Smooth muscle cell of the pulmonary artery (primary cell): Measurements from ENCODE around the gene PSMD10. TPM values are rescaled to one million over a fixed set of nuclear protein-coding genes. Genes with fewer than 3 reads are reported as not detected.

ENCODE experiments used
- total RNA-seq: library from RNA; depleted of rRNA; stranded (reverse); fragments of >200 nt; gene quantifications from 2 replicates; pipeline ENCODE4 v1.2.3, GENCODE V29; 2014

PSMD10 gene, protein sequence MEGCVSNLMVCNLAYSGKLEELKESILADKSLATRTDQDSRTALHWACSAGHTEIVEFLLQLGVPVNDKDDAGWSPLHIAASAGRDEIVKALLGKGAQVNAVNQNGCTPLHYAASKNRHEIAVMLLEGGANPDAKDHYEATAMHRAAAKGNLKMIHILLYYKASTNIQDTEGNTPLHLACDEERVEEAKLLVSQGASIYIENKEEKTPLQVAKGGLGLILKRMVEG
- 53.3 and 76.7 TPM in 2 replicates for total RNA-seq

DNA sequence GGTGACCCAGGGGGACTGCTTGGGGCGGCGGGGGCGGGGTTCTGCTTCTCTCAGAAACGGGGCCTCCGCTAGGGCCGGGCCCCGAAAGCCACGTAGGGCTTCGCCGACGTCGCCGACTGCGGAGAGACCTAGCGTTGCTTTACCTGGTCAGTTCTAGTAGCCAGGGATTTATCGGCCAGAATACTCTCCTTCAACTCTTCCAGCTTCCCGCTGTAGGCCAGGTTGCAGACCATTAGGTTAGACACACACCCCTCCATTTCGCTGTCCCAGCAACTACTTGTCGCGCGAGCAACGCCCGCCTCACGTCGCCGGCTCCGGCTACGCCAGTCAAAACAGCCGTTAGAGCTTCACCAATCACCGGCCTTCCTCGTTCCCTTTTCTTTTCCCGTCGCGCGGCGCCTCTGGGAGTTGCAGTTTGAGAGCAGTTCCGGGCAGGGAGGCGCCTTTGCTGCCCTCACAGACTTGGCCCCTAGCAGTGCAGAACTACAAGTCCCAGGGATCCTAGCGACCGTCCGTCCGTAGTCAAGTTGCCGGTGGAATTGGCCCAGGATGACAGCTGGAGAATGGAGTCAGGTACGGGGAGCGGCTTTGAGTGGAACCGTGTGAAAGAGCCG lies at the start of gene PSMD10, which contains the start of gene ATG4A:
TSS of gene PSMD10 (minus strand) at position 279 of the 614 bp plus-strand sequence. CDS start at position 257, 22 bp downstream.
TSS of gene ATG4A (plus strand) at position 515 of the 614 bp plus-strand sequence. CDS start at position 564, 49 bp downstream.

DNA sequence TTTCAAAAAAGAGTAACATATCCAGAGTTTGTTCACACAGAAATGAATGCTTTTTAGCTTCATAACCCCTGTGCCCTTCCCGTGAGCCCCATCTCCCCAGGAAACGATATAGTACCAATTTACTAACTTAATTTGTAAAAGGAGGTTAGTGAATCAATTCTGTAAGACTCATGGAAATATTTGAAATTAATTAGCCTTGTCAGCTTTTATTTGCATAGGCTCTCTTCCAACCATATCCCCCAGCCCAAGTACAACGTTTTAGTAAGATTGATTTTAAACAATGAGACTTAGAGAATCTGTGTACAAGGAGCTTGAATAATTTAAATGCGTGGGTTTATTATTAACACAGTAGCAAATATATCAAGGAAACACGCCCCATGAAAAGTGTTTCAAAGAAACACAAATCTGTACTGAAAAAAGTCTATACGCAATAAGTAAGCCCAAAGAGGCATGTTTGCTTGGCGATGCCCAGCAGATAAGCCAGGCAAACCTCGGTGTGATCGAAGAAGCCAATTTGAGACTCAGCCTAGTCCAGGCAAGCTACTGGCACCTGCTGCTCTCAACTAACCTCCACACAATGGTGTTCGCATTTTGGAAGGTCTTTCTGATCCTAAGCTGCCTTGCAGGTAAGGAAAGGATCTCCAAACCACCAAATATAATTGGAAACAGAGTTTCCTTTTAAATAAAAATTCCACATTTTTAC lies 46.6 kb downstream of the PSMD10 start, which contains the start of gene VSIG1:
TSS of gene VSIG1 (plus strand) at position 512 of the 703 bp plus-strand sequence. CDS start at position 578, 66 bp downstream.

Other genes starting within 250 kb of the PSMD10 start
- gene TEX13B, start 109.2 kb downstream of the PSMD10 start, total RNA-seq: not detected in 2 replicates
- 0.07 and 0.20 TPM in 2 replicates for gene VSIG1, start 46.5 kb downstream of the PSMD10 start, total RNA-seq
- gene ATG4A, start 236 bp upstream of the PSMD10 start, total RNA-seq: 12.9 and 14.9 TPM in 2 replicates